ENCODE measurements around the gene GABRA5. TPM values are rescaled to one million over a fixed set of nuclear protein-coding genes. Genes with fewer than 3 reads are reported as not detected.

The GABRA5 gene
- total RNA-seq, 1 donor from 2014 or later, result not detected

DNA sequence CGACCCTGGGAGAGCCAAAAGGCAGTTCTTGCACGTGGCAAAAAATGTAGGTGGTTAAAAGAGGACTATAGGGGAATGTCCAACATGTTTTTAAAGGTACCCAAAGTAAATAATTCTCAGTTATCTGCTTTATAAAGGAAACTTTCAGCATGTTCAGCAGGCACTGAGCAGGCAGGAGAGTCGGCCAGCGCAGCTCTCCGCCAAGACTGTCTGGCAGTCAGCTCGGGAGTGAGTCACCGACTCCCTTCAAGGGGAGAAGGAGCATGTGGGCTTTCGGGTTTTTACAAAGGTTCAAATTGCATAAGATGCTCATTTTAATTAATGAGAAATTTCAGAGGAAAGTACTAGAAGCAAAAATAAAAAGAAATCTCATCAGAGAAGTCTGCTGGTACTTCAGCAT lies 7.0 kb downstream of the GABRA5 start:
- DNase-seq (ENCODE audit: missing footprints), result no peak
- peak; percentile 77 for ATAC-seq
- intact Hi-C loops (cut with DNase I), result no loop called here

DNA sequence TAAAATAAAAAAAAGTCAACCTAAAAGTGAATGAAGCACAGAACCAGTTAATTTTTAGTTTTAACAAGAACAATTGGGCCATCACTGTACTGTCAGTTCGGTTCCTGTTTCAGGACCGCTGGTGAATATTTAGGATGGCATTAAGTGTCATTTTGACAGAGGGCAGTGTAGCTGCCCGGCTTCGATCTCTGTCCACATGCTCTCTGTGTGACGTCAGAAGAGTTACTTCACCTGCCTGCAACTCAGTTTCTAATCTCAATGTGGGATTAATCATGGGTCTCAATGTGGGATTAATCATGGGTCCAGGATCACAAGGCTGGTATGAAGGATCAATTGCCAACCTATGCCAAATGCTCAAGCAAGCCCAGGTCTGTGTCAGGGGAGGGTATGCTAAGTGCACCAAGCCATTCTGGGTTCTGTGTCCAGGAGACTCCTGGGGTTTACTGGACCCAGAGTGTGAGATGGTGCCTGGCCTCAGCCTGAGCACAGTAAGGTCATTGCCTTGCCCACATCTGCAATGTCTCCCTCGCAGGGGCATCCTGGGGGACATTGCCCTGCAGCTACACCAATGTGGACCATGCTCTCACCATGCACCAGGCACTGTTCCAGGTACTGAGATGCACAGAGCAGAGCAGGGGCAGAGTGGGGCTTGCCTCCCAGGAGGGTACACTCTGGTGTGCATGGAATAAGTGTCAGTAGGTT lies 8.1 kb downstream of the GABRA5 start:
- ATAC-seq (no peak), DNase-seq (ENCODE audit: missing footprints) (no peak)
- intact Hi-C loops (cut with DNase I), result no loop called here

DNA sequence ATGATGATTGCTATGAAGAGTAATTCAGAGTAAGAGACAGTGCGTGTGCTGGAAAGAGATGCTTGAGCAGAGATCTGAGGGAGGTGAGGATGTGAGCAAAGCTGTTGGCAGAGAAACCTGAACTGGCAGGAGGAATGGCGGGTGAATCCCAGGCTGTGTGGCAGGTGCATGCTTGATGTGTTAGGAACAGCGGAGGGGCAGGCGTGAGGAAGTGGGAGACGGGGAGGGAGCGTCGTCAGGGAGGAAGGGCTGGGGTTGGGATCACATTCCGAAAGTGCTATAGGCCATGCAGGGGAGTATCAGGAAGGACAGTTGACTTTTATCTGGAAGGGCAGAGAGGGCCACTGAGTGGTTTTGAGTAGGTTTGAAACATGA lies 8.6 kb downstream of the GABRA5 start:
- ATAC-seq (no peak), DNase-seq (ENCODE audit: missing footprints) (no peak)
- intact Hi-C loops (cut with DNase I), result no loop called here

DNA sequence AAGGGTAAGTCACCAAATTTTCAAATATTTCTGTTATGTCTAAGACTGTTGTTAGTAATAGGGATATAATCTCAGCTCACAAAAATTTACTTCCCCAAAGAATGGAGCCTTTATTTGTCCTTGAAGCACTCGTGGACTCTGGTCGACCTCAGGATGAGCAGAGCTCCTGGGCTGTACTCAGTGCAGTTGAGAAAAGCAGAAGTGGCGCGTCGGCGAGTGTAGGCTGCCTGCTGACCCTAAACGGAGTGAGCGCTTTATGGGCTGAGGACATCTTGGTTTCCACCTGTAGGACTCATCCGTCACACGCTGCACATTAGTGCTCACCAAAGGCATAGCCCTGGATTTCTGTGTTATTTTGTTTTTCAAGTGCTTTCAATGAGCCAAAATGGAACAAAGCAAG lies 11.0 kb downstream of the GABRA5 start:
- ATAC-seq, result no peak
- intact Hi-C loops (cut with DNase I), result no loop called here
- DNase-seq (ENCODE audit: missing footprints), result no peak

DNA sequence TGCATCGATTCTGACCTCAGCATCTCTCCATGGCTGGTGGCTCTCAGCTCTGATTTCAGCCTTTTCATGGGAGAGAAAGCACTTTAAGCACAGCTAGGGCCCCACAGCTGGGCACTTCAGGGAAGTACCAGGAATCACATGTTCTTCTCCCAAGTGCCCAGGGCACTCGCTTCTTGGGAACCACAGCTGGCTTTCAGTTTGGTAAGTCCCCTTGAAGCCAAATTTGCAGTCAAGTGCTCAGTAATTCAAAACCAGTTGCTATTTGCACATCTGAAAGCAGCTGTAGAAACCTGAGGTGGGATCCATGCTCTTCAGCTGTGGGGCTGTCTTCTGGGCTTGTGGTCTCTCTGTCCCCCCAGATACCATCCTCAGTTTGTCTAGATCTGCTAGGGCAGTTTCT lies 12.8 kb downstream of the GABRA5 start:
- ATAC-seq (no peak), DNase-seq (ENCODE audit: missing footprints) (no peak)
- intact Hi-C loops (cut with DNase I), result no loop called here

DNA sequence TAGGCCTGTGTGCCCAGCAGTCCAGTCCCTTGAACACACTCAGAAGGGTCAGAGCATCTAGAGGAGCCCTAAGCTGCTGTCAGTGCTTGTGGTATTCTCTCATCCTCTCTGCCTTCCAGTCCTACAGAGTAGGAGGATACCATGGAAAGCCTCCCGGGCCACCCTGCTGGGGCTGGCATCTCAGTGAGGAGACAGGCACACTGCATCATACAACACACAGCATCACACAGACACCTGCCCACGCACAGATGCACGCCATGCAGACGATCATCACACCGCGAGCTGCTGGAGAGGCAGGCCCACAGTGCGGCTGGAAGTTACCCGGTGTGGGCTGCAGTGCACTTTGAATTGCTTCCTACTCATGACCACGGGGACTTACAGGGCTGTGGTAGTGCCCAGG lies 15.2 kb downstream of the GABRA5 start:
- no peak for DNase-seq (ENCODE audit: missing footprints)
- intact Hi-C loops (cut with DNase I), result no loop called here
- no peak for ATAC-seq

DNA sequence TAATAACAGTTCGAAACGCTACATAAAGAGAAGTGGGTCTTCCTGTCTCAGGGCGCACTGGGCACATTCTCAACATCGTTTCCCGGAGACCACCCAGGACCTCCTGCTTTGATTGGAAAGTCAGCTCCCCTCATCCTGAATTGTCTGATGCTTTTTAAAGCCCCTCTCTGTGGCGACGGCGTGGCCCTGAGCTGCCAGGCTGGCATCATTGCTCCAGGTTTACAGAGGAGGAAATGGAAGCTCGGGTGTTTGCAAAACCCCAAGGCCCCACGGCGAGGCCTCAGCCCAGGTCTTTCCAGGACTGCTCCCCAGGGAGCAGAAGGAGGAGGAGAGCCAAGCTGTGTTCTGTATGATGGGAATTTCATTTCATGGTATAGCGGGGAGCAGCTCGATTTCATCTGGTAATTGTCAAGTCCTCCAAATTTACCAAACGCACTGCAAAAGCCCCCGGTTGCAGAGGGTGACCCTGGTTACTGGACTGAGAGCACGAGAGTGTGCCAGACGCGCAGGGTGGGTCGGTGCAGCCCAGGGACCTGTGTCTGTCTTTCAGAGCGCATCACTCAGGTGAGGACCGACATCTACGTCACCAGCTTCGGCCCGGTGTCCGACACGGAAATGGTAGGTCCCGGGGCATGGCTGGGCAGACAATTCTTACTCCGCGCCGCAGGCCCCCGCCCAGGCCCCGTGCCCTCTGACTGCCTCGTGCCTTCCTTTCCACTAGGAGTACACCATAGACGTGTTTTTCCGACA lies 15.9 kb downstream of the GABRA5 start:
- DNase-seq (ENCODE audit: missing footprints), result no peak
- intact Hi-C loops (cut with DNase I), result no loop called here

DNA sequence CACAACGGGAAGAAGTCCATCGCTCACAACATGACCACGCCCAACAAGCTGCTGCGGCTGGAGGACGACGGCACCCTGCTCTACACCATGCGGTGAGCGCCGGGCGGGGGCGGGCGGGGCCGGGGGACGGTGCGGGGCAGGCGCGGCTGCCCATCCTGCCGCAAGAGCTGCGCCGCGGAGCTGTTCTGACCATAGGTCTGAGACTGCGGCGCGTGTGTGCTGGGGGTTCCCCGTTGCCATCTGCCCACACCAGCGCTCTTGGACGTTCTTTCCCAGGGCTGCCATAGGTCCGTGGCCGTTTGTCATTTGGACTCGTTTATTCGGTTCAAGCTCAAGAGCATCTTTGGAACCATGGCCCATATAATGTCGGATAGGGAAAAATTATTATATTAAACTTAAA lies 16.6 kb downstream of the GABRA5 start:
- ATAC-seq, result no peak
- intact Hi-C loops (cut with DNase I), result no loop called here
- no peak for DNase-seq (ENCODE audit: missing footprints)

More for the DNA sequence above, 15.9 kb downstream of the GABRA5 start:
- ATAC-seq, result no peak

DNA sequence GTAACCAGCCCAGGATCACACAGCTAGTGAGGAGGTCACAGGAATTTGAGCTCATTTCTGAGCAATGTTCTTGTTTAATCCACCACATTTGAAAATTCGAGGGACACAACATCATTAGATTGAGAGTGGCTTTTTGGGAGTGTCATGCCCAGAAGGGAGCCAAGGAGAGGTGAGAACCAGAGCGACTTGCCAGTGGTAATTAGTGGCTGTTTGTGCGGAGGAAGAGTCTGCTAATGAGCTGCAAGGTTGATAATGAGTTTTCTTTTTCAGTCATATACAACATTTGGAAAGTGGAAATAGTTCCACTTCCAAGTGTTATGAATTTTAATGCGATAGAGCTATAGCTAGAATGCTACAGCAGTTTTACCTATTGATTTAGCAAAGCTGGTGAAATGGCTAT lies 19.7 kb downstream of the GABRA5 start:
- intact Hi-C loops (cut with DNase I), result no loop called here
- DNase-seq (ENCODE audit: missing footprints) (no peak), ATAC-seq (no peak)

DNA sequence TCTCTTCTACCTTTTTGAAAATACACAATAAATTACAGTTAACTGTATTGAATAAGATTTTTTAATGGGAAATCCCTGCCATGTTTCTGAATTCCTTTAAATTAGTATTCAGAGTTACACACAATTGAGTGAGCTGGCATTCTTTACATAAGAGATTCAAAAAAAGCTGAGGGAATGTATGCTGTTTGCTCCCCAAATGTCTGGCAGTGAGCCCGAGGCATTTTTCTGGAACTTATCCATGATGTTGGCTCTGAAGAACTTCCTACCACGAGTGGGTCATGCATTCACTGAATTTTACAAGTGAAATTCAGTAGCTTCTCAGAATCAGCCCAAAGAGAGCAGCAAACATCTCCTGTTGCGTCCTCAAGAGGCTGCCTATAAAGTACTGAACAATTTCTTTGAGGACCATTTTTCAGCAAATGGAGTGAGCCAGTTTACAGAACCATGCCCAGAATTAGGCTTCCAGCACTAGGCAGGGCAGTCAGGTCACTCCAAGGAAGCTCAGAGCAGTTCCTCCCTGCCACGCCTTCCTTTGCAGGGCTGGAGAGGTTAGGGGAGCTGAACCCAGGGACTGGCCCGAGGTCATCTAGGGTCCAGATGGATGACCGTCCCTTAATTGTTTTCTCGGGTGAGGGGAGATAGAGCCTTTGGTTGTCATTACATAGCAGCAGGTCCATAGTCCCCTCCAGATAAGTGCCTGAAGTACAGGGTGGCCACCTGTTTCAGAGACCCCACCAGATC lies 21.2 kb downstream of the GABRA5 start:
- intact Hi-C loops (cut with DNase I), result no loop called here
- DNase-seq (ENCODE audit: missing footprints) (no peak), ATAC-seq (peak; percentile 20)

DNA sequence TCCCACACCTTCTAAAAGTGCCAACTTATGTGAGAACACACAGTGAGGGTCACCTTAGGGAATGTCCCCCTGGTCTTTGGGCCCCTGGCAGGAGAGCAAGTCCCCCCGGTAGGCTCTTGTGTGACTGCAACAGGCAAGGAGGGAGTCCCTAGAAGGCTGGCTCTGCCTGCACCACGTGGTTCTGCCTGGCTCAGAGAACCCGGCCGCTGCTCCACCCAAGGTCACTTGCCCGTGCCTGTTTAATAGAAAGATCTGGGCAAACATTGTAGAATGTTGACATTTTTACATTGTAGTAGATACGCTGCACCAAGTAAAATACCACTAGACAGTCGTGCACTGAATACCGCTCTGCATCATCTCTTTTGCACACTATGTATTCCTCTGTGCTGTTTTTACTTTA lies 21.9 kb downstream of the GABRA5 start:
- DNase-seq (ENCODE audit: missing footprints) (no peak), ATAC-seq (no peak)
- intact Hi-C loops (cut with DNase I), result no loop called here

DNA sequence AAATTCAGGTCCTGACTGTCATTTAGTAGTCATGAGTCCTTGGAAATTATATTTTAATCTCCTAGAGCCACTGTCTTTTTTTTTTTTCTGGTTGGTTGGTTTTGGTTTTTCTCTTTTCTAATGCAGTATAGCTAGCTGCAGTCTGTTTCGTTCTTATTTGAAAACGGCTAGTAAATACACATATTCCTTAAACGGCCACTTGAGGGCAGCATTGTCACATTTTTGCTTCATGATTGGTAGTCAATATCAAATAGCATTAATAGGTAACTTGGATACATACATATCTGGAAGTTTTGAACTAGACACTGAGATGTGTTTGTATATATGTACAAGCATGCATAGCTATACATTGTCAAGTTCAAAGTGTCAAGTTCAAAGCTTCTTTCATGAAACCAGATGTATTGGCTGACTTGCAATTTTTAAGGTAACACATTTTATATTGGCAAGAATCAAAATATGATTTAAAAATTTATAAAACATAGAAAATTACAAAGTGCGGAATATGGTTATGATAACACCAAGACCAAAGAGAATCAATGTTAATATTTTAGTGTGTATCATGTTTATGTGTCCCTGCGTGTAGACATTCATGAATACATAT lies 22.5 kb downstream of the GABRA5 start:
- DNase-seq (ENCODE audit: missing footprints), result no peak
- ATAC-seq, result no peak
- intact Hi-C loops (cut with DNase I), result no loop called here

DNA sequence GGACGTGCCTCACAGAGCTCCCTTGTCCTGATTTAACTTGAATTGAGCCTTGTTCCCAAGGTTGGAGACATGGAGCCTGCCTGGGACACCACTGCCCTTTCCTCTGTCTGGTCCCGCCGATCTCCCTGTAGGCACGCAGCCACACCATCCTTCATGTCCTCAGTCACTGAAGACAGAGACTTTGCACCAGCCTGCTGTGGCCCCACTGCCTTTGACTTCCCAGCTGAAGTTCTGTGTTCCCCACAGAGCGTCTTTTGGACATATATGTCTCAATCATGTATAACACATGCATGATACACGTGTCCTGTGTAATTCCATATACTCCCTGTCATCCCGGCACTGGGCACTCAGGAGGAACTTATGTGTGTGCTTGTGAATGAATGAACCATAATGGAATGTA lies 23.6 kb downstream of the GABRA5 start:
- intact Hi-C loops (cut with DNase I), result loop anchor here (2.0 to 10.0 kb wide), 2 partner anchors 126 to 464 kb away; no protein-coding TSS in a partner anchor
- no peak for ATAC-seq
- DNase-seq (ENCODE audit: missing footprints), result no peak

DNA sequence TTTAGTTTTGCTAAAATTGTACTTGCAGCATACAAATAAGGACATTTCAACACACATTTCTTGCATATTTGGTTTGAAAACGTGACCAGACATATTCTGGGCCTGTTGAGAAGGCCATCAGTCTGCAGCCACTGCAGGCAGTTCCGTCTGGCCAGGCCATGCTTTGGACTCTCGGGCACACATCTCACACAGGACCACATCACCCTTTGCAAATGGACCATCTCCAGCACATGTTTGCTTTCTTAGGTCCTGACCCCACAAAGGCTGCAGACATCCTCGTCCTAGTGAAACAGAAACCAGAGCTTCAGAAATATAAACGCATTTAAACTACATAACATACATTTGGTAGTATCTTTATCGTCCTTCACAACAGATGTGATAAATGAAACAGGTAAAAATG lies 24.1 kb downstream of the GABRA5 start:
- intact Hi-C loops (cut with DNase I), result loop anchor here (2.0 to 10.0 kb wide), 2 partner anchors 126 to 464 kb away; no protein-coding TSS in a partner anchor
- DNase-seq (ENCODE audit: missing footprints) (no peak), ATAC-seq (no peak)

DNA sequence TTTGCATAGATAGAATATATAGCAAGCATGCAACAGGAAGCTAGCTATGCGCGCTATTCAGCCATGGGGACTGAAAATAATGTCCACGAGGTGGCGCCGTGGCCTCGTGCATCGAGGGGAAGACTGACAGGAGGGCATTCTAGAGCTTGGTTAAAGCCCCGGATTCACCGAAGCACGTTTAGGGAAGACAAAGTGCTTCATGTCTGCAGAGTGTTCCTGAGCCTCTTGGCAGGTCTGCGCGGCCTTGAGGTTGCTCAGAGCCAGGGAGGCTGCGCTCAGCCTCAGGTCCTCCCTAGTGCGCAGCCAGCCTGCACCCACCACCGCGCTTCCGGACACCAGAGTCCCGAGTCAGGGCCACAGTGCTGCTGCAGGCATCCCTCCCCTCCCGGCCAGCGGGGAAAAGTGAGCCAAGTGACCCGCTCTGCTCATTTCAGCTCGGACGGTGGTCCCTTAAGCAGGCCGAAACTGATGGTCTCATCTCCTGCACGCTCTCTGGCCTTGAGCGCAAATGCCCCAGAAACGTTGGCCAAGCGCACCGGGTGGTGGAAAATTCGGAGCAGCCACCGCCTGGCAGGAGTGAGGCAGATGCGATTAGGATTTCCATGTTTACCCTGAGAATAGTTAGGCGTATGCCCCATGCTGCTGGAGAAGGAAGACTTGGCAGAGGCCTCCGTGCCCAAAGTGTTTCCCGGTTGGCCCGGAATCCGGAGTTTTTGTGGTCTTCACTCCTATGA lies 24.8 kb downstream of the GABRA5 start:
- peak; percentile 52 for ATAC-seq
- no peak for DNase-seq (ENCODE audit: missing footprints)
- intact Hi-C loops (cut with DNase I), result loop anchor here (2.0 to 10.0 kb wide), 2 partner anchors 125 to 463 kb away; no protein-coding TSS in a partner anchor

DNA sequence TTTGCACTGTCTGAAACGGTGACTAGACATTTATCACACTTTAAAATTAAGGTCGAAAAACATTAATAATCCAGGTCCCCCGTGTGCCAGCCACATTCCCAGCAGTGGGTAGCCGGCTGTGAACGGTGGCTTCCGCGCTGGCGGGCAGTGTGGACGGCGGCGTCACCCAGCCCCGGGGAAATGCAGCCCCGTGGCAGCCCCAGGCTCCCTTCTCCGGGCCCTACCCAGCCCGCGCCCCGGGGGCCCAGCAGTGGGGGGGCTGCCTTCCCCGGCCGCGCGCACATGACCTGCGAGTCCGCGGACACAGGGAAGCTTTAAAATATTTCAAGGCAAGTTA lies 25.3 kb downstream of the GABRA5 start:
- no peak for ATAC-seq
- intact Hi-C loops (cut with DNase I), result loop anchor here (10.0 kb wide), 1 partner anchor 463 kb away; no protein-coding TSS in a partner anchor
- no peak for DNase-seq (ENCODE audit: missing footprints)

DNA sequence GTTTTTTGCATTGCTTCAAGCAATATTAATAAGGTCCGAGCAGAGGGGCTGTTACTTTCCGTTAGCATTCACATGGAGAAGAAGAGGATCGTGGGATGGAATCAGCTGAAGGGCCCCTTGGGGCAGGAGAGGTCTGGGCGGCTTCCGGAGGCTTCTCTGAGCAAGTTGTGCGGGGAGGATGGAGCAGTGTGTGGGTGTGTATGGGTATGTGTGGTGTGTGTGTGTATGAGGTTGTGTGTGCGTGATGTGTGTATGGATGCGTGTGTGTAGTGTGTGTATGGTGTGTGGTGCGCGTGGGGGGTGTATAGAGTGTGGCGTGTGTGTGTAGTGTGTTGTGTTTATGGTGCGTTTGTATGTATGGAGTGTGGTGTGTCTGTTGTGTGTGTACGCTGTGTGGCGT lies 25.8 kb downstream of the GABRA5 start:
- intact Hi-C loops (cut with DNase I), result loop anchor here (10.0 kb wide), 1 partner anchor 462 kb away; no protein-coding TSS in a partner anchor
- ATAC-seq (no peak), DNase-seq (ENCODE audit: missing footprints) (no peak)

DNA sequence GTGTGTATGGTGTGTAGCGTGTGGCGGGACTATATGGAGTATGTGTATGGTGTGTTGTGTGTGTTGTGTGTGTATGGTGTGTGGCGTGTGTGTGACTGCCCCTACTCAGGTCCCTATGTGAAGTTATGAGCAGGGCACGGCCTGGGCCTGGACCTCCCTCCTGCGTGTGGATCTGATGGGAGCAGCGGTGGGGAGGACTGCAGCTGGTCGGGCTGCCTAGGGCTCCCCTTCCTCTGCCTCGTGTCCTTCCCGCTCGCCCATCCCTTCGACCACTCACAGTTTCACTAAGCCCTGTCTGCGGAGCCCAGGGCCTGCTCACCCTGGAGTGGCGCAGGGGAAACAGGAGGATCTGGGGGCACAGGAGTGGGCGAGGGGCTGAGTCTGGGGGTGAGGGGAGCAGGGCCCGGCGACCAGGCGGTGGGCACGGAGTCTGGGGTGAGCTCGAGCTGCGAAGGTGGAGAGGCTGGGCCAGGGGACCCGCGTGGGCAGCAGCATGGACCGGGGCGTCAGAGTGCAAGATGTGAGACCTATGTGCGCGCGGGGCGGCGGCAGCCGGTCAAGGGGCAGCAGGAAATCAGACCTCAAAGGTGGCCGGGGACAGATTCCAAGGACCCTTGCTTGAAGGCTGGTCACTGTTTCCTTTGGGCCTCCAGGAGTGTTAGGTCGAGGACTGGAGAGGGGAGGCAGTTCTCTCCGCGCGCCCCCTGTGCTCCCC lies 26.6 kb downstream of the GABRA5 start:
- intact Hi-C loops (cut with DNase I), result loop anchor here (10.0 kb wide), 1 partner anchor 461 kb away; no protein-coding TSS in a partner anchor
- DNase-seq (ENCODE audit: missing footprints) (no peak), ATAC-seq (no peak)

Measured in Right ventricle myocardium inferior (tissue), 1 donor.